Measurements from ENCODE around the gene TMEM39B. TPM values are rescaled to one million over a fixed set of nuclear protein-coding genes. Genes with fewer than 3 reads are reported as not detected.
"Not testable (repeated sequence)": the region's sequence is repeated elsewhere in the genome, so short reads cannot be mapped to it uniquely, and the experiment has no call there.

The TMEM39B gene
- total and polyA plus RNA-seq, 2 experiments from 2014 or later = 4.6 to 5.1 TPM

GRCh38 chr1:32114420-32114819 is 41.7 kb downstream of the TMEM39B start:
- Histone ChIP-seq H3K4me3 (no peak overlapping the region), H3K36me3 (no peaks in the 10 kb centered on the region), H3K4me1 (ENCODE audit: low read depth) (no peaks in the 10 kb centered on the region), H3K27ac (no peak overlapping the region), H3K9me3 (ENCODE audit: low read depth) (no peaks in the 10 kb centered on the region), H3K27me3 (no peaks in the 10 kb centered on the region)
- no peak for DNase-seq (ENCODE audit: low read depth in 1 of 2, low spot score in 1 of 2)
- no peak for TF ChIP-seq CTCF (IDR thresholded peaks at IDR 0.05; ENCODE audit: low read depth, low read length)

GRCh38 chr1:32115496-32115895 is 42.8 kb downstream of the TMEM39B start:
- no peaks in the 10 kb centered on the region for H3K4me1 ChIP-seq (ENCODE audit: low read depth)
- no peak for TF ChIP-seq CTCF (IDR thresholded peaks at IDR 0.05; ENCODE audit: low read depth, low read length)
- H3K4me3 ChIP-seq = no peak overlapping the region
- no peaks in the 10 kb centered on the region for H3K27me3 ChIP-seq
- H3K27ac ChIP-seq = no peak overlapping the region
- no peaks in the 10 kb centered on the region for H3K36me3 ChIP-seq
- no peak for DNase-seq (ENCODE audit: low read depth in 1 of 2, low spot score in 1 of 2)
- H3K9me3 ChIP-seq (ENCODE audit: low read depth) = no peaks in the 10 kb centered on the region

GRCh38 chr1:32116531-32116930 is 43.8 kb downstream of the TMEM39B start:
- TF ChIP-seq CTCF (IDR thresholded peaks at IDR 0.05; ENCODE audit: low read depth, low read length) = no peak
- no peaks in the 10 kb centered on the region for H3K4me1 ChIP-seq (ENCODE audit: low read depth)
- no peak overlapping the region for H3K27ac ChIP-seq
- peak in 1 of 2 donors; percentile 33 for DNase-seq (ENCODE audit: low read depth in 1 of 2, low spot score in 1 of 2)
- no peaks in the 10 kb centered on the region for H3K27me3 ChIP-seq
- H3K4me3 ChIP-seq = no peak overlapping the region
- no peaks in the 10 kb centered on the region for H3K9me3 ChIP-seq (ENCODE audit: low read depth)
- no peaks in the 10 kb centered on the region for H3K36me3 ChIP-seq

GRCh38 chr1:32122151-32122550 is 49.4 kb downstream of the TMEM39B start:
- Histone ChIP-seq H3K4me3 (no peak overlapping the region), H3K27me3 (no peaks in the 10 kb centered on the region), H3K4me1 (ENCODE audit: low read depth) (peaks cover under 1% of the 10 kb centered on the region), H3K27ac (no peak overlapping the region), H3K36me3 (no peaks in the 10 kb centered on the region), H3K9me3 (ENCODE audit: low read depth) (no peaks in the 10 kb centered on the region)
- DNase-seq (ENCODE audit: low read depth in 1 of 2, low spot score in 1 of 2) = no peak
- TF ChIP-seq CTCF (IDR thresholded peaks at IDR 0.05; ENCODE audit: low read depth, low read length) = no peak

GRCh38 chr1:32123361-32123760 is 50.6 kb downstream of the TMEM39B start:
- DNase-seq (ENCODE audit: low read depth in 1 of 2, low spot score in 1 of 2); H3K9me3 ChIP-seq (ENCODE audit: low read depth); H3K4me1 ChIP-seq (ENCODE audit: low read depth); H3K27me3 ChIP-seq; H3K4me3 ChIP-seq; H3K27ac ChIP-seq; H3K36me3 ChIP-seq: not testable (repeated sequence)

- H3K4me1 ChIP-seq (ENCODE audit: low read depth) = peaks cover 5% of the 10 kb centered on the region
- no peak for TF ChIP-seq CTCF (IDR thresholded peaks at IDR 0.05; ENCODE audit: low read depth, low read length)
- no peak for DNase-seq (ENCODE audit: low read depth in 1 of 2, low spot score in 1 of 2)
- H3K36me3 ChIP-seq = no peaks in the 10 kb centered on the region
- H3K9me3 ChIP-seq (ENCODE audit: low read depth) = no peaks in the 10 kb centered on the region
- no peaks in the 10 kb centered on the region for H3K27me3 ChIP-seq
- H3K27ac ChIP-seq = no peak overlapping the region
- H3K4me3 ChIP-seq = no peak overlapping the region
Observed at GRCh38 chr1:32125313-32125712, 52.6 kb downstream of the TMEM39B start.

All from cardiac muscle cell (in vitro differentiated cells and primary cell).